HuH-7 (cell line): Measurements from ENCODE around the gene TRPC4AP.

Experiments used
- DNase-seq: peaks from one replicate; pipeline ENCODE4 v3.0.0; 2011; ENCODE audit warnings: low spot score

TRPC4AP gene

DNA sequence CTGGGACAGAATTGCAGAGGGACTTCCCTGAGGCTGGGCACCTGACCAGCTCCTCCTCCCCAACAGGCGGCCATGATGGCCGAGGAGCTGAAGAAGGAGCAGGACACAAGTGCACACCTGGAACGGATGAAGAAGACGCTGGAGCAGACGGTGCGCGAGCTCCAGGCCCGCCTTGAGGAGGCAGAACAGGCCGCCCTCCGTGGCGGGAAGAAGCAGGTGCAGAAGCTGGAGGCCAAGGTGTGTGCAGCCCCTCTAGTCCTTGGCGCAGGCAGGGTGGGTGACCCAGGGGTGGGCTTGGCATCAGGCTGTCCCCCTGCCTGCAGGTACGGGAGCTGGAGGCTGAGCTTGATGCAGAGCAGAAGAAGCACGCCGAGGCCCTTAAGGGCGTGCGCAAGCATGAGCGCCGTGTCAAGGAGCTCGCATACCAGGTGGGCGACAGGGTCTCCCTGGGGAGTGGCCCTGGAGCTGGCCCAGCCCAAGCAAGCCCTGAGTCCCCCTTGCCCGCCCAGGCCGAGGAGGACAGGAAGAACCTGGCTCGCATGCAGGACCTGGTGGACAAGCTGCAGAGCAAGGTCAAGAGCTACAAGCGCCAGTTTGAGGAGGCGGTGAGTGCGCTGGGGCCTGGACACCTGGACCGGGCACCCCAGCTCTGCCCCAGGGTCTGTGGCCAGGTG, 91.5 kb downstream of the TRPC4AP start:
- no peak for DNase-seq

DNA sequence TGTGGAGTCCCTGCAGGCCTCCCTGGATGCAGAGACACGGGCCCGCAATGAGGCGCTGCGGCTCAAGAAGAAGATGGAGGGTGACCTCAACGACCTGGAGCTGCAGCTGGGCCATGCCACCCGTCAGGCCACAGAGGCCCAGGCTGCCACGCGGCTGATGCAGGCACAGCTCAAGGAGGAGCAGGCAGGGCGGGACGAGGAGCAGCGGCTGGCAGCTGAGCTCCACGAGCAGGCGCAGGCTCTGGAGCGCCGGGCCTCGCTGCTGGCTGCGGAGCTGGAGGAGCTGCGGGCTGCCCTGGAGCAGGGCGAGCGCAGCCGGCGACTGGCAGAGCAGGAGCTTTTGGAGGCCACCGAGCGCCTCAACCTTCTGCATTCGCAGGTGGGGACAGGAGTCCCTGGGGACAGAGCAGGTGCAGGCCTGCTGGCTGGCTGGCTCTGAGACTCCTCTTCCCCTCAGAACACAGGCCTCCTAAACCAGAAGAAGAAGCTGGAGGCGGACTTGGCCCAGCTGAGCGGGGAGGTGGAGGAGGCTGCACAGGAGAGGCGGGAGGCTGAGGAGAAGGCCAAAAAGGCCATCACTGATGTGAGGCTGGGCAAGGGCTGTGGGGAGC, 92.2 kb downstream of the TRPC4AP start:
- no peak for DNase-seq

DNA sequence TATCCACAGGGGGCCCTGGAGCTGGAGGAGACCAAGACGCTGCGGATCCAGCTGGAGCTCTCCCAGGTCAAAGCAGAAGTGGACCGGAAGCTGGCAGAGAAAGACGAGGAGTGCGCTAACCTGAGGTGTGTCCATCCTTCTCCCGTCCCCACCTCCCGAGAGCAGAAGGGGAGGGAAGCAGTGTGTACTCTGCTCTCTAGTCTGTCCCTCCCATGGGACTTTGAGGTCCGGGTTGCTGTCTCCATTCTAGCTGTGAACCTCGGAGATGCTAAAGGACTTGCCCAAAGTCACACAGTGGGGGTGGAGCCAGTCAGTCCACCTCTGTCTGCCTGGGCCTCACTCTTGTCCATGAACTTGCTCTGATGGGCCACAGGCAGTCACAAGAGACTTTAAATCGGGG, 92.8 kb downstream of the TRPC4AP start:
- DNase-seq, result no peak

DNA sequence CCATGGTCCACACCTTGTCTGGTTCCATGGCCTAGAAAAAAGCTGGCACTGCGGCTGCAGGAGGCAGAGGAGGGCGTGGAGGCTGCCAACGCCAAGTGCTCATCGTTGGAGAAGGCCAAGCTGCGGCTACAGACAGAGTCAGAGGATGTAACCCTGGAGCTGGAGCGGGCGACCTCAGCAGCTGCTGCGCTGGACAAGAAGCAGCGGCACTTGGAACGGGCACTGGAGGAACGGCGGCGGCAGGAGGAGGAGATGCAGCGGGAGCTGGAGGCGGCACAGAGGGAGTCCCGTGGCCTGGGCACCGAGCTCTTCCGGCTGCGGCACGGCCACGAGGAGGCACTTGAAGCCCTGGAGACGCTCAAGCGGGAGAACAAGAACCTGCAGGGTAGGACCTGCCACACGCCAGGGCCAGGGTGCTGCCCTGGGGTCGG, 93.6 kb downstream of the TRPC4AP start:
- no peak for DNase-seq

DNA sequence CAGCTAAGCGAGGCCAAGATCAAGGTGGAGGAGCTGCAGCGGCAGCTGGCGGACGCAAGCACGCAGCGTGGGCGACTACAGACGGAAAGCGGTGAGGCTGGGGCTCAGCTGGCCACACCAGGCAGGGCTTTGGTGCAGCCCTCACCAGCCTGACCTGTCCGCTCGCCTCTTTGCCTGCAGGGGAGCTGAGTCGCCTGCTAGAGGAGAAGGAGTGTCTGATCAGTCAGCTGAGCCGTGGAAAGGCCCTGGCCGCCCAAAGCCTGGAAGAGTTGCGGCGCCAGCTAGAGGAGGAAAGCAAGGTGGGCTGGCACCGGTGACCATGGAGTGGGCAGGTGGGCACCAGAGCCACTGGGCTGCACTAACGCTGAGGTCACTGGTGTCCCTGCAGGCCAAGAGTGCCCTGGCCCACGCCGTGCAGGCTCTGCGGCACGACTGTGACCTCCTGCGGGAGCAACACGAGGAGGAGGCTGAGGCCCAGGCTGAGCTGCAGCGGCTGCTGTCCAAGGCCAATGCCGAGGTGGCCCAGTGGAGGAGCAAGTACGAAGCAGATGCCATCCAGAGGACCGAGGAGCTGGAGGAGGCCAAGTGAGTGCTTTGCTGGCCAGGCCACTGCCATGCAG, 94.2 kb downstream of the TRPC4AP start:
- no peak for DNase-seq

DNA sequence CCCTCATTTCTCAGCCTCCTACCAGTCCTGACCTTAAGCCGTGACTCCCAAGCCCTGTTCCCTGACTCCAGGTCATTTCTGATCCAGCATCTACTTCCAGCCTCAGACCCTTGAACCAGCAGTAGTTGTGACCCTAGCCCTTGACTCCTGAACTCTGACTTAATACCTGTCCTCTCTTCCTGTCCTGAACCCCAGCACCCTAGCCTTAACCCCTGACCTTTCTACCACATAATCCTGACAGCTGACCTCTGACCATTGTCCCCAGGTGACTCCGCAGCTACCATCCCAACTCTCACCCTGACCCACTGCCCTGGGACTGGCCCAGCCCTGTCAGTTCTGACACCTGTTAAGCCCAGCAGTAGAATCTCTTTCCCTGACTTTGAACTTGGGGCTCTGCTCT, 94.8 kb downstream of the TRPC4AP start:
- no peak for DNase-seq

DNA sequence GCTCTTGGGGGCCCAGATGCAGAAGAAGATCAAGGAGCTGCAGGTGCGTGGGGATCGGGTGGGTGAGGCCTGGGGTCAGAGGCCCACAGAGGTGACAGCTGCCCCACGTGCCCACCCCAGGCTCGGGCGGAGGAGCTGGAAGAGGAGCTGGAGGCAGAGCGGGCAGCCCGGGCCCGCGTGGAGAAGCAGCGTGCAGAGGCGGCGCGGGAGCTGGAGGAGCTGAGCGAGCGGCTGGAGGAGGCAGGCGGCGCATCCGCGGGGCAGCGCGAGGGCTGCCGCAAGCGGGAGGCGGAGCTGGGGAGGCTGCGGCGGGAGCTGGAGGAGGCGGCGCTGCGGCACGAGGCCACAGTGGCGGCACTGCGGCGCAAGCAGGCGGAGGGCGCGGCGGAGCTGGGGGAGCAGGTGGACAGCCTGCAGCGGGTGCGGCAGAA, 95.5 kb downstream of the TRPC4AP start:
- DNase-seq, result no peak

DNA sequence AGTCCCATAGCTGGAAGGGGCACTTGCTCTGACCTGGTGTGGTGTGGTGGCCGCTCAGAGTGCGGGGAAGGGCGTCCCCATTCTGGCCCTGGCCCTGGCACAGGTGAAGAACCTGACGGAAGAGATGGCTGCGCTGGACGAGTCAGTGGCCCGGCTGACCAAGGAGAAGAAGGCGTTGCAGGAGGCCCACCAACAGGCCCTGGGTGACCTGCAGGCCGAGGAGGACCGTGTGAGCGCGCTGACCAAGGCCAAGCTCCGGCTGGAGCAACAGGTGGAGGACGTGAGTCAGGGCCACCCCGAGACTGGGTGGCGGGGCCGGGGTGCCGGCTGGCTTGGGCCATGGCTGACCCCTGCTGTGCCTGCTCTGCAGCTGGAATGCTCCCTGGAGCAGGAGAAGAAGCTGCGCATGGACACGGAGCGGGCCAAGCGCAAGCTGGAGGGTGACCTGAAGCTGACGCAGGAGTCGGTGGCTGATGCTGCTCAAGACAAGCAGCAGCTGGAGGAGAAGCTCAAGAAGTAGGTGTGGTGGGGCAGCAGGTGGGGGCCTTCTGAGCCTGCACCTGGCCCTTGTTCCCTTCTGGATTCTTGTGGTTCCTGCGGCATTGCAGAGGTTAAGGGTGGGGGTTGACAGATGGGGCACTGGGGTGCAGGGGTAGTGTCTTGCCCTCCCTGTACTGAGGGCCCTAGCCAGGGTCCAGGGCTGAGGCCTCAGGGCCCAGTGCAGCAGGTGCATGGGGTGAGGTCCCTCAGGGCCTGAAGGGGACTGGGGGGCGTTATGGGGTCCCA, 96.2 kb downstream of the TRPC4AP start:
- DNase-seq, result no peak

DNA sequence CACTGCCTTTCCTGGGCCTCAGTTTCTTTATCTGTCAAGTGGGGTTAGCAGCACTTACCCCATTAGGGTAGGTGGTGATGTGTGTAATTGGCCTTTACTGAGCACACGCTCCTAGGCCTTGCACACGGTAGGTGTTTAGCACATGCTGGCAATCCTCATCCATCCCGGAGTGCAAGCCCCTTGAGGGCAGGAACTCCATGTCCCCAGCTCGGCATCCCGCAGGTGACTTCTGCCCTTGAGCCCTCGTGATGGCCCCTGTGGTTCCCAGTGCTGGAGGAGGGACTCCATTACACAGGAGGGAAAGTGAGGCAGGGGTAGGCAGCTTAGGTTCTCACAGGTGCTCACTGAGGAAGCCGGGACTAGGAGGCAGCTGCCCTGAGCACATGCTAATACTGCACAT, 96.9 kb downstream of the TRPC4AP start:
- no peak for DNase-seq

DNA sequence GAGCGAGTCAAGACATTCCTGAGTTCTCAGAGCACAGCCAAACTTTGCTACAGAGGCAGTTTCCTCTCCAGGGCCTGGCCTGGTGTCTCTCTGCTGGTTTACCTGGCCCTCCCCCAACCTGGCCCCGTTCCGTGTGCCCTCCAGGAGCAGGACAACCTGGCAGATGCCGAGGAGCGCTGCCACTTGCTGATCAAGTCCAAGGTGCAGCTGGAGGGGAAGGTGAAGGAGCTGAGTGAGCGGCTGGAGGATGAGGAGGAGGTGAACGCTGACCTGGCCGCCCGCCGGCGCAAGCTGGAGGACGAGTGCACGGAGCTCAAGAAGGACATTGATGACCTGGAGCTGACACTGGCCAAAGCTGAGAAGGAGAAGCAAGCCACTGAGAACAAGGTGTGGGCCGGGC, 97.4 kb downstream of the TRPC4AP start:
- DNase-seq, result no peak

DNA sequence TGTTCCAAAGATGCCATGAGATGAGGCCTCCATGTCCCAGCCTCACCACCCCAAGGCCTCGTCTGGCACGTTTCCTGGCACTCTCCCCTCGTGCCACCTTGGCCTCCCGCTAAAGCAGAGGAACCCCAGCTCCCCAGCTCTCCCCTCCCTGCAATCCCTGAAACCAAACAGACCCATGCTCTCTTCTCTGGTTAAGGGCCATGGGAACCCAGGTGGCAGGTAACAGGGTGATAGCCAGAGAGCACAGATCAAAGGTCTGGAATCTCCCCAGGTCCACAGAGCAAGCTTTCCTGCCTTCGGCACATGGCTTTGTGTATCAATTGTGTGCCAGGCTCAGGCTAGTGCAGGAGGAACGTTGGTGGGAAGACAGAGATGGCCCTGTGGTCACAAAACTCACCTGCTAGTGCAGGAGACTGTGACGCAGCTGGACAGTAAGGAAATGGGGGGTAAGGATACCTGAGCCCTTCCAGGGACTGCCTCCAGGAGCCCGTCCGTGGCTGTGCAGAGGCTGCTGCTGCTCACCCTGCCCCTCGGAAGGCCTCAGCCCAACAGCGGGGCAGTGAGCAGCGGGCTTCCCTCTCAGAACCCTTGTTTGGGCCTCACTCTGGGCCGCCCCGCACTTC, 98.0 kb downstream of the TRPC4AP start:
- DNase-seq, result no peak

DNA sequence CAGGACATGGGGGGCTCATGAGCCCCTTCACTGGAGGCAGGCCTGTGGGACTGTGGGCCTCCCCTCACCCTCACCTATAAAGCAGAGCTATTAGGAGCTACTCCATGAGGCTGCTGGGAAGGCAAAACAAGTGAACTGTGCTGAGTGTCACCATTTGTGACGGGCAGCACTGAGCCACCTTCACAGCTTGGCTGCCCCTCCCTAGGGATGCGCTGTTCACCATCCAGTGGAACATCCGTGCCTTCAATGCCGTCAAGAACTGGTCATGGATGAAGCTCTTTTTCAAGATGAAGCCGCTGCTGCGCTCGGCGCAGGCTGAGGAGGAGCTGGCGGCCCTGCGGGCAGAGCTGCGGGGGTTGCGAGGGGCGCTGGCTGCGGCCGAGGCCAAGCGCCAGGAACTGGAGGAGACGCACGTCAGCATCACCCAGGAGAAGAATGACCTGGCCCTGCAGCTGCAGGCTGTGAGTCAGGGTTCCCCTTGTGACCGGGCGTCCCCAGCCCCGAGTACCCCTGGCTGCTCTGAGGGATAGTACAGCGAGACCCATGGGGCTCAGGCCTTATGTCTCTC, 98.6 kb downstream of the TRPC4AP start:
- no peak for DNase-seq

DNA sequence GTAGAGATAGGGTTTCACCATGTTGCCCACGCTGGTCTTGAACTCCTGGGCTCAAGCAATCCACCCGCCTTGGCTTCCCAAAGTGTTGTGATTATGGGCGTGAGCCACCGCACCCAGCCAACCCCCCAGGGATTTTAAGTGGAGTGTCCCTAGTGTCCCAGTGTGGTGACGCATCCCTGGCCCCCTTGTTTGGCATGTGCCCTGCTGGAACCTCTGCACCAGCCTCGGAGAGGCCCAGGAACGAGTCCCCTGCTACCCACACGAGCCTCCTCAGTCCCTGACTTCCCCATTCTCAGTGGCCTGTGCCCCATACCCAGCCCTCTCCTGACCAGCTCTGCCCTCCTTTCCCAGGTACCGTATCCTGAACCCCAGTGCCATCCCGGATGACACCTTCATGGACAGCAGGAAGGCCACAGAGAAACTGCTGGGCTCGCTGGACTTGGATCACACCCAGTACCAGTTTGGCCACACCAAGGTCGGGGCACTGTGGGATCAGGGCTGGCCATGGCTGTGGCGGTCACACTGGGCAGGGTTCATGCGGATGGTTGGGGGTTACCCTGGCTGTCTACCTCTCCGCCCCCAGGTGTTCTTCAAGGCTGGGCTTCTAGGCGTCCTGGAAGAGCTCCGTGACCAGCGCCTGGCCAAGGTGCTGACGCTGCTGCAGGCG, 99.7 kb downstream of the TRPC4AP start:
- no peak for DNase-seq

DNA sequence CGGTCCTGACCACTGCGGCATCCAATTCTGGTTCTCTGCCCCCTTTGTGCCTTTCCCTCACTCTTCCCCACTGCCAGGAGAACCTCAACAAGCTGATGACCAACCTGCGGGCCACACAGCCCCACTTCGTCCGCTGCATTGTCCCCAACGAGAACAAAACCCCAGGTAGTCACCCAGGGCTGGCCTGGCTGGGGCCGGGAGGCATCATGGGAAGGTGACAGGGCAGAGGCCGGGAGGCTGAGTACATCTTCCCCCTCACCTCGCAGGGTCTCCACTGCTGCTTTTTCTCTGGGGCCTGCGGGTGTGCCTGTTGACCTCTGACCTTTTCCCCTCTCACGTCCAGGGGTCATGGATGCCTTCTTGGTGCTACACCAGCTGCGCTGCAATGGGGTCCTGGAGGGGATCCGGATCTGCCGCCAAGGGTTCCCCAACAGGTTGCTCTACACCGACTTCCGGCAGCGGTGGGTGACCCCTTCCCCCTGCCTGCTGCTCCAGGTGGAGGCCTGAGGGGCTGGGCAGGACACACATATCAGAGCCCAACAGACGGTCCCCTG, 101.9 kb downstream of the TRPC4AP start:
- no peak for DNase-seq

DNA sequence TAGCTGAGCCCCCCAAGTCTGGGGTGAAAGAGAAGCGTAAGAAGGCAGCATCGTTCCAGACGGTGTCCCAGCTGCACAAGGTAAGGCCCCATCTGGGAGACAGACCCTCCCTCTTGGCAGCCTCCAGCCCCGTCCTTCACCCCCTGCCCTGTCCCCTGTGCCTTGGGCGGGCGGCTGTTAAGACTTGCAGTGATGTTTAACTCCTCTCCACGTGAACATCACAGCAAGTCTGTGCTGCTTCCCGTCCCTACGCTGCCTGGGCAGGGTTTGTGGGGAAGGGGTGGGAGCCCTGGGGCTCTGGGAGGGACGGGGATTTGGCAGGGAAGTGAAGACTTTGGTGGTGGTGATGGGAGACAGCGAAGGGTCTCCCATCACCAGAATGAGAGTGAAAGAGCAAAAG, 102.4 kb downstream of the TRPC4AP start:
- DNase-seq, result no peak

DNA sequence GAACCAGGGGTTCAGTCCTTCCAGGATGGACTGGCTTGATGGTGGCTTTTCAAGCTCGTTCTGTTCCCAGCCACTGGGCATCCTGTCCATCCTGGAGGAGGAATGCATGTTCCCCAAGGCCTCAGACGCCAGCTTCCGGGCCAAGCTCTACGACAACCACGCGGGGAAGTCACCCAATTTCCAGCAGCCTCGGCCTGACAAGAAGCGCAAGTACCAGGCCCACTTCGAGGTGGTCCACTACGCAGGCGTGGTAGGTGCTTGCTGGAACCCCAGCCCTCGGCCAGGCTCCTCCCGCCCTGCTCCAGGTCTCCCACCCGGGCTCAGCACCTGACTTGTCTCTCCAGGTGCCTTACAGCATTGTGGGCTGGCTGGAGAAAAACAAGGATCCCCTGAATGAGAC, 102.9 kb downstream of the TRPC4AP start:
- DNase-seq, result no peak

DNA sequence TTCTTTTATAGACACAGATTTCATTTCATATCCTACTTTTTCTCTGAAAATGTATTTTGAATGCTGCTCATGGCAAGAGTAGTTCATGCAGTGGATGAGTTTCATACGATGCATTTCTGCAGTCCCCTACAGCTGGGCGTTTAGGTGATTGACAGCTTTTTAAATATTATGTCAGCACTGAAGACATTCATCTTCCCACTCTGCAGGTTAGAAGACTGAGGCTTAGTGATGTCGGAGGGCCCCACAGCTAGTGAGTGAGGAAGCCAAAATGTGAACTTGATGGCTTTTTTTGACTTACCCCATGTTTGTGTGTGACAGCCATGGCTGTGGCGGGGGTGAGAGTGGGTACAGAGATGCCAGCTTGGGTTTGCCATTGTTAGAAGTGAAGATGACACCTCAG, 103.5 kb downstream of the TRPC4AP start:
- no peak for DNase-seq

DNA sequence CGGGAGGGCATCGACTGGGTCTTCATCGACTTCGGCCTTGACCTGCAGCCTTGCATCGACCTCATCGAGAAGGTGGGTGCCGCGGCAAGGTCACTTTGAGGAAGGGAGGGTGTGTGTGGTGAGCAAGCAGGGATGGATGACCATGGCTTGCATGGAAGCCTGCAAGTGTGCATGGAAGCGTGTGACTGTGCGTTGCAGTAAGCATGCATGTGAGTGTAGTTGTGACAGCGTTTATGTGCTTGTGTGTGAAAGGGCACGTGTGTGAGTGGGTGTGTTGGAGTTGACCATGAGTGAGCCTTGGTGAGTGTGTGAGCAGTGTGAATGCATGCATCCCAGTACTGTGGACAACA, 104.4 kb downstream of the TRPC4AP start:
- no peak for DNase-seq

DNA sequence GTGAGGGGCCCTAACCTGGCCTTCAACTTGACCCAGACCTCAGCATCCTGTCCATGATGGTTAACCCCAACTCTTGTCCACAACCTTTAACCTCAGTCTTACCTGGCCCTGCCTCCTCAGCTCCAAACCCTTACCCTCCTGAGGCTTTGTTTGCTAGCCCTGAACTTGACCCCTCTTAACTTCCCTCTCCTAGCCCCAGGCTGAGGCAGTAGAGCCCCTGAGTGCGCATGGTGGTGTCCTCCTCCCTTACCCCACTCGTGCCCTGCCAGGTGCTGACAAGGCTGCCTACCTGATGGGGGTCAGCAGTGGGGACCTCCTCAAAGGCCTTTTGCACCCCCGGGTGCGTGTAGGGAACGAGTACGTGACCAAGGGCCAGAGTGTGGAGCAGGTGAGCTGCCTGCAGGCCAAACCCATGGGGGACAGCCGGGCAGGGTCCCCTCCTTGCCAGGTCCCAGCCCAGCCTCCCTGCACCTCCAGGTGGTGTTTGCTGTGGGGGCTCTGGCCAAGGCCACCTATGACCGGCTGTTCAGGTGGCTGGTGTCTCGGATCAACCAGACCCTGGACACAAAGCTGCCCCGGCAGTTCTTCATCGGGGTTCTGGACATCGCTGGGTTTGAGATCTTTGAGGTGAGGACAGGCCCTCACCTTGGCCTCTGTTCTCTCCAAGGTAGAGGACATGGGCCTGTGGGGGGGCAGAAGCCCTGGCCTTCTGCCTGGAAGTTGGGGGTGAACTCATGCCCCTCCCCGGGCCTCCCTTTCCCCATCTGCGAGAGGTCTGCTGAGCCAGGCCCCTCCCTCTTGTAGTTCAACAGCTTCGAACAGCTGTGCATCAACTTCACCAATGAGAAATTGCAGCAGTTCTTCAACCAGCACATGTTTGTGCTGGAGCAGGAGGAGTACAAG, 105.1 kb downstream of the TRPC4AP start:
- DNase-seq, result no peak
